ENCODE data around the gene EFNA5. TPM values are rescaled to one million over a fixed set of nuclear protein-coding genes. Genes with fewer than 3 reads are reported as not detected.

EFNA5 gene
- polyA plus RNA-seq, 1 donor (not counting 4 experiments of a cell fraction or from before 2014, with no cell fraction given), result 4.8 TPM

DNA sequence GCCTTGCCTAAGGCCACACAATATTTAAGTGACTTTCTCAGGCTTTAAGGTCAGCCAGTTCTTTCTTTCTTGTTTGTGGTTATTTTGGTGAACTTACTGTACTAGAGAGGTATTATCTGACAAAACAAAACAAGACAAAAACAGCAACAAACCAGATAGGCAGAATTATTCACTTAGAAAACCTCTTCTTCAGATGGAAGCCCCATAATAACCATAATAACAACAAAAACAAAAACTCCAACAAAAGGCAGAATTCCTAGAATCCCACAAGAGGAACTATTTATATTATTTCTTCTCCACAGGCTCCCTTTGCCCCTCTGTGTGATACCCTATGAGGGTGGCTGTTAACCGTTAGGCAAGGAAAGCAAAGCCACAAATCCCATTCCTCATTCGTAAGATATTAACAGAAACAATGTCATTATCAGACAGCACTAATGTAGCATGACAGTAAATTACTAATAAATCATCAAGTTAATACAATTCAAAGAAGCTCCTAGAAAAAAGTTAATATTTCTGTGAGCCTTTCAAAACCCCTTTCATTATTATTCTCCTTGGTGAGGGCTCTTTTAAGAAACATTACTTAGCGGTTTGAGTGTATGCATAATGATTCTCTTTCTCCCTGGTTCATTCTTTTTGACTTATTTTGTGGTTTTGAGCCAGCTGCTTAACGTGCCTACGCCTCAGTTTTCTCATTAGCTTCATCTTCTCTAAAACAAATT is 274.9 kb downstream of the EFNA5 start:
- no peaks in the 10 kb centered on the region for H3K36me3 ChIP-seq (ENCODE audit: control insufficient read depth in 2 of 2, extremely low read depth in 1 of 2, insufficient read depth in 2 of 2, low read length in 2 of 2)
- no peak for FAIRE-seq
- no peaks in the 10 kb centered on the region for H4K20me1 ChIP-seq (ENCODE audit: control insufficient read depth, extremely low read depth, insufficient read depth, low read length)
- no peaks in the 10 kb centered on the region for H3K9me1 ChIP-seq (ENCODE audit: control insufficient read depth, extremely low read depth, insufficient read depth, low read length)
- H3K4me3 ChIP-seq (ENCODE audit: control insufficient read depth in 2 of 3, extremely low read depth in 1 of 3, insufficient read depth in 2 of 3, low read depth in 1 of 3, low read length in 3 of 3), result no peak overlapping the region
- H3K4me1 ChIP-seq (ENCODE audit: control insufficient read depth, extremely low read depth, insufficient read depth, low read length), result no peaks in the 10 kb centered on the region
- no peak overlapping the region for H3K9ac ChIP-seq (ENCODE audit: control insufficient read depth, extremely low read depth, insufficient read depth, low read length)
- dilution Hi-C loops (cut with MboI; ENCODE audit: extremely low pct_ligation_motif_present, low sequenced_read_pairs), result no loop called here
- no peaks in the 10 kb centered on the region for H3K9me3 ChIP-seq (ENCODE audit: control insufficient read depth, low read depth, low read length)
- H3K27ac ChIP-seq (ENCODE audit: control insufficient read depth, insufficient read depth, low read length), result no peak overlapping the region
- no peak overlapping the region for H3K4me2 ChIP-seq (ENCODE audit: control insufficient read depth, extremely low read depth, insufficient read depth, low read depth, low read length)
- H2AFZ ChIP-seq (ENCODE audit: control insufficient read depth, low read length), result no peak overlapping the region
- H3K27me3 ChIP-seq (ENCODE audit: control insufficient read depth, extremely low read depth, insufficient read depth, low read length), result no peaks in the 10 kb centered on the region
- TF ChIP-seq EZH2 (IDR thresholded peaks at IDR 0.05; ENCODE audit: low read length), result no peak
- TF ChIP-seq, protein P1, sequence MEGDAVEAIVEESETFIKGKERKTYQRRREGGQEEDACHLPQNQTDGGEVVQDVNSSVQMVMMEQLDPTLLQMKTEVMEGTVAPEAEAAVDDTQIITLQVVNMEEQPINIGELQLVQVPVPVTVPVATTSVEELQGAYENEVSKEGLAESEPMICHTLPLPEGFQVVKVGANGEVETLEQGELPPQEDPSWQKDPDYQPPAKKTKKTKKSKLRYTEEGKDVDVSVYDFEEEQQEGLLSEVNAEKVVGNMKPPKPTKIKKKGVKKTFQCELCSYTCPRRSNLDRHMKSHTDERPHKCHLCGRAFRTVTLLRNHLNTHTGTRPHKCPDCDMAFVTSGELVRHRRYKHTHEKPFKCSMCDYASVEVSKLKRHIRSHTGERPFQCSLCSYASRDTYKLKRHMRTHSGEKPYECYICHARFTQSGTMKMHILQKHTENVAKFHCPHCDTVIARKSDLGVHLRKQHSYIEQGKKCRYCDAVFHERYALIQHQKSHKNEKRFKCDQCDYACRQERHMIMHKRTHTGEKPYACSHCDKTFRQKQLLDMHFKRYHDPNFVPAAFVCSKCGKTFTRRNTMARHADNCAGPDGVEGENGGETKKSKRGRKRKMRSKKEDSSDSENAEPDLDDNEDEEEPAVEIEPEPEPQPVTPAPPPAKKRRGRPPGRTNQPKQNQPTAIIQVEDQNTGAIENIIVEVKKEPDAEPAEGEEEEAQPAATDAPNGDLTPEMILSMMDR (optimal IDR thresholded peaks at IDR 0.05 in 1 of 3, IDR thresholded peaks at IDR 0.05 in 1 of 3, conservative IDR thresholded peaks at IDR 0.05 in 1 of 3; ENCODE audit: extremely low read depth in 1 of 3, insufficient read depth in 2 of 3, low read length in 3 of 3), result no peak
- DNase-seq (ENCODE audit: low read depth, low spot score), result no peak
- H3K79me2 ChIP-seq (ENCODE audit: control insufficient read depth, insufficient read depth, low read length), result no peaks in the 10 kb centered on the region

DNA sequence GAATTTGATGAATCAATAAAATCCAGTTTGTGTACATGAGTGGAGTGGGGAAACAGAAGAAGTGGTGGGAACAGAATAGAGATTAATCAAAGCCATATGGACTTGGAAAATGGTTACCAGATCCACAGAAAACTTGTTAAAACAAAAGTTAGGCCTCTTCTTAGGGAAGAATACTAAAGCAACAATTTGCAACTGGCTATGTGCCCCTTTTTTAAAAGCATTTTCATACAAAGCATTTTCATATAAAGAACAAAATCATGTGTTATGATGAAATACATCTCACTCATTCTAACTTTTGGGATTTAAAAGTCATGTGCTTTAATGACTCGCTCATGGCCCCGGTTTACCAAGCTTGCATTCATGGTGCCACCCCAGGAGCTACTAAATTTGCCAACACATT is 276.9 kb downstream of the EFNA5 start:
- Histone ChIP-seq H3K36me3 (ENCODE audit: control insufficient read depth in 2 of 2, extremely low read depth in 1 of 2, insufficient read depth in 2 of 2, low read length in 2 of 2) (no peaks in the 10 kb centered on the region), H3K4me1 (ENCODE audit: control insufficient read depth, extremely low read depth, insufficient read depth, low read length) (peaks cover 9% of the 10 kb centered on the region), H3K4me3 (ENCODE audit: control insufficient read depth in 2 of 3, extremely low read depth in 1 of 3, insufficient read depth in 2 of 3, low read depth in 1 of 3, low read length in 3 of 3) (no peak overlapping the region), H2AFZ (ENCODE audit: control insufficient read depth, low read length) (no peak overlapping the region), H3K9ac (ENCODE audit: control insufficient read depth, extremely low read depth, insufficient read depth, low read length) (no peak overlapping the region), H3K27me3 (ENCODE audit: control insufficient read depth, extremely low read depth, insufficient read depth, low read length) (no peaks in the 10 kb centered on the region), H3K79me2 (ENCODE audit: control insufficient read depth, insufficient read depth, low read length) (no peaks in the 10 kb centered on the region), H3K9me1 (ENCODE audit: control insufficient read depth, extremely low read depth, insufficient read depth, low read length) (no peaks in the 10 kb centered on the region), H3K9me3 (ENCODE audit: control insufficient read depth, low read depth, low read length) (no peaks in the 10 kb centered on the region), H3K4me2 (ENCODE audit: control insufficient read depth, extremely low read depth, insufficient read depth, low read depth, low read length) (no peak overlapping the region), H4K20me1 (ENCODE audit: control insufficient read depth, extremely low read depth, insufficient read depth, low read length) (no peaks in the 10 kb centered on the region), H3K27ac (ENCODE audit: control insufficient read depth, insufficient read depth, low read length) (no peak overlapping the region)
- TF ChIP-seq, protein P1 (optimal IDR thresholded peaks at IDR 0.05 in 1 of 3, IDR thresholded peaks at IDR 0.05 in 1 of 3, conservative IDR thresholded peaks at IDR 0.05 in 1 of 3; ENCODE audit: extremely low read depth in 1 of 3, insufficient read depth in 2 of 3, low read length in 3 of 3), result no peak
- TF ChIP-seq EZH2 (IDR thresholded peaks at IDR 0.05; ENCODE audit: low read length), result no peak
- DNase-seq (ENCODE audit: low read depth, low spot score), result no peak
- FAIRE-seq, result no peak
- dilution Hi-C loops (cut with MboI; ENCODE audit: extremely low pct_ligation_motif_present, low sequenced_read_pairs), result no loop called here

All from keratinocyte (primary cell).